ENCODE measurements around the gene P2RX1. TPM values are rescaled to one million over a fixed set of nuclear protein-coding genes. Genes with fewer than 3 reads are reported as not detected.

The P2RX1 gene
- total RNA-seq, 4 donors from 2014 or later: 0.82 to 11.2 (median 7.0) TPM

DNA sequence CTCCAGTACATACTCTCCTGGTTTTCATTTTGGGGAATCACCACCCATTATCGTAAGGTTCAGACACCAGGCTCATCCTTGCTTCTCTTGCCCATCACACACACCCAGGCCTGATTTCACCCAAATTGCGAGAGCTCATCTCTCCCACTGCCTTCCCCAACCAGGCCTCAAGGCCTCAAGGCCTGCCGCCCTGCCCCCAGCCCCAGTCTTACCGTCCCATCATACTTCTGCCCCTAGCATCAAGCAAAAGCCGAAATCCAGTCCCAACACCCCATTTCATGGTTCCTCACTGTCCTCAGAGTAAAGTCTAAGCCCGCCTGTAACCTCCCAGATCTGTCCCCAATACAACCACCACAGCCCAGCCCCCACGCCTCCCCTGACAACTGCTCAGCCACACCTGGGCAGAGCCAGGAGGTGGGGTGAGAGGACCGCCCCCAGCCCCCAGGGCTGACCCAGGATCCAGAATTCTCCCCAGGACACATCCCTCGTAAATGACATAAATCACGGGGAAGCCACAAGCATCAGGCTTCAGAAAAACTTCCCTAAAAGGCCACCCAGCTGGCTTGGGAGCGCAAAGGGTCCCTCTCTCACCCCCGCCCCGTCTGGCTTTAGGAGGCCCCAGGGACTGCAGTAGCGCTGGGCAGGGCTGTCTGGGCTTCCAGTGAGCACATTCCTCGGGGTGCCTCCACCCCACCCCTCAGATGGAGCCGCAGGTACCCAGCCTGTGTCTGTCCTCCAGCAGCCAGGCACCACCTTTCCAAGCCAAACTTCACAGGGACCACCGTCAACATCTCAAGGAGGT lies 9.6 kb upstream of the P2RX1 start:
- intact Hi-C loops (cut with DNase I; ENCODE audit: low total_unique reads) (no loop called here), in situ Hi-C loops (cut with MboI; ENCODE audit: low pct_ligation_motif_present in 1 of 4, low pct_unique_long_range_greater_than_20kb in 1 of 4, low sequenced_read_pairs in 3 of 4) (no loop called here)
- Histone ChIP-seq H3K4me3 (no peak overlapping the region), H3K27ac (peak overlapping the region in 3 of 4 donors; percentile 55 to 63 (median 61)), H3K4me1 (peaks cover 0 to 3% (median 0%) of the 10 kb centered on the region in 4 donors), H3K27me3 (no peaks in the 10 kb centered on the region), H3K9me3 (no peaks in the 10 kb centered on the region), H3K36me3 (no peaks in the 10 kb centered on the region)
- DNase-seq: no peak
- WGBS, 2 donors (ENCODE audit: low coverage in 1 of 2): 85% methylated on average over 16 of the region's 17 CpGs; no CpG with 5 or more reads in 1 of the 2 donors
- TF ChIP-seq, protein P1, sequence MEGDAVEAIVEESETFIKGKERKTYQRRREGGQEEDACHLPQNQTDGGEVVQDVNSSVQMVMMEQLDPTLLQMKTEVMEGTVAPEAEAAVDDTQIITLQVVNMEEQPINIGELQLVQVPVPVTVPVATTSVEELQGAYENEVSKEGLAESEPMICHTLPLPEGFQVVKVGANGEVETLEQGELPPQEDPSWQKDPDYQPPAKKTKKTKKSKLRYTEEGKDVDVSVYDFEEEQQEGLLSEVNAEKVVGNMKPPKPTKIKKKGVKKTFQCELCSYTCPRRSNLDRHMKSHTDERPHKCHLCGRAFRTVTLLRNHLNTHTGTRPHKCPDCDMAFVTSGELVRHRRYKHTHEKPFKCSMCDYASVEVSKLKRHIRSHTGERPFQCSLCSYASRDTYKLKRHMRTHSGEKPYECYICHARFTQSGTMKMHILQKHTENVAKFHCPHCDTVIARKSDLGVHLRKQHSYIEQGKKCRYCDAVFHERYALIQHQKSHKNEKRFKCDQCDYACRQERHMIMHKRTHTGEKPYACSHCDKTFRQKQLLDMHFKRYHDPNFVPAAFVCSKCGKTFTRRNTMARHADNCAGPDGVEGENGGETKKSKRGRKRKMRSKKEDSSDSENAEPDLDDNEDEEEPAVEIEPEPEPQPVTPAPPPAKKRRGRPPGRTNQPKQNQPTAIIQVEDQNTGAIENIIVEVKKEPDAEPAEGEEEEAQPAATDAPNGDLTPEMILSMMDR (IDR thresholded peaks at IDR 0.05): no peak
- no peak for TF ChIP-seq POLR2A (IDR thresholded peaks at IDR 0.05)
- TF ChIP-seq POLR2AphosphoS5 (IDR thresholded peaks at IDR 0.05): no peak
- TF ChIP-seq EP300 (IDR thresholded peaks at IDR 0.05; ENCODE audit: low read depth): no peak

DNA sequence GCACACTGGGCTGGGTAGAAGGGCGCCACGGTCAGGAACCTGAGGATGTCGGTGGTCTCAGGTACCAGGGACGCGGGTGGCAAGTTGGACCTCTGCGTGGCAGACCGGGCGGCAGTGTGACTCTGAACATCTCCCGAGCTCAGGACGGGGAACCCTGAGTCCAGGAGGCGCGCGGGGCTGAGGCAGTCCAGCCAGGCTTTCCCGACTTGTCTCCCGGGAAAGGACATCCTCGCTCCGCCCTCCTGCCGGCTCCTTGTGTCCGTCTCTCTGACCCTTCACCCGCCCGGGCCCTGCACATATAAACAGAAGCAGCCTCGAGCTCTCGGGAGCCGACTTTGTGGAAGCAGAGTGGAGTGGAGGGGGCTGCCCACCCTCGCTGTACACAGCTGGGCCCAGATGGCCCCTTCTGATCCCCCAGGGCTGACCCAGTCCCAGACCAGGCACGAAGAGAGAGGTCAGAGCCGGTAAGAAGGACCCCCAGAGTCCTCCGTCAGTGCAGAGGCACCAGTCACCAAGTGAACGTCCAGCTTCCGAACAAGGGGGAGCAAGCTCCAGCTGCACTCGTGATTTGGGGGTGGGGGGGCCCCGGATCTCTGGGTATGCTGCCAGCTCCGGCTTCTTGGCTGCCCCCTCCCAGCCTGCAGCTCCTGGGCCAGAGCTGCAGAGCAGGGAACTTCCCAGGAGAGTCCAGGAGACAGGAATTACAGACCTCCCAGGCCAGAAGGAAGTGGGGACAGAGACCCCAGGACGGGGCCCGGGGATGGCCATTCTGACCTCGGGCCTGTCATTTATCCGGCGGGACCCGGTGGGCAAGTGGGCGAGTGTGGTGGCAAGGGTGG lies 8.5 kb upstream of the P2RX1 start:
- Histone ChIP-seq H3K4me3 (no peak overlapping the region), H3K27me3 (no peaks in the 10 kb centered on the region), H3K36me3 (no peaks in the 10 kb centered on the region), H3K9me3 (no peaks in the 10 kb centered on the region), H3K4me1 (peaks cover 0 to 3% (median 0%) of the 10 kb centered on the region in 4 donors), H3K27ac (peak overlapping the region; percentile 33 to 63 (median 58))
- in situ Hi-C loops (cut with MboI; ENCODE audit: low pct_ligation_motif_present in 1 of 4, low pct_unique_long_range_greater_than_20kb in 1 of 4, low sequenced_read_pairs in 3 of 4) (no loop called here), intact Hi-C loops (cut with DNase I; ENCODE audit: low total_unique reads) (no loop called here)
- peak; percentile 35 for DNase-seq
- WGBS, 2 donors (ENCODE audit: low coverage in 1 of 2): 76% methylated on average over 40 of the region's 40 CpGs; no CpG with 5 or more reads in 1 of the 2 donors
- TF ChIP-seq POLR2AphosphoS5 (IDR thresholded peaks at IDR 0.05): no peak

- H3K9me3 ChIP-seq: no peaks in the 10 kb centered on the region
- intact Hi-C loops (cut with DNase I; ENCODE audit: low total_unique reads) (no loop called here), in situ Hi-C loops (cut with MboI; ENCODE audit: low pct_ligation_motif_present in 1 of 4, low pct_unique_long_range_greater_than_20kb in 1 of 4, low sequenced_read_pairs in 3 of 4) (no loop called here)
- H3K27ac ChIP-seq: no peak overlapping the region
- H3K27me3 ChIP-seq: no peaks in the 10 kb centered on the region
- H3K4me1 ChIP-seq: peaks cover 0 to 11% (median 2%) of the 10 kb centered on the region in 4 donors
- H3K4me3 ChIP-seq: no peak overlapping the region
- no peaks in the 10 kb centered on the region for H3K36me3 ChIP-seq
- TF ChIP-seq, protein P1 (IDR thresholded peaks at IDR 0.05): no peak
- no peak for TF ChIP-seq EP300 (IDR thresholded peaks at IDR 0.05; ENCODE audit: low read depth)
- TF ChIP-seq POLR2A (IDR thresholded peaks at IDR 0.05): no peak
- no peak for TF ChIP-seq POLR2AphosphoS5 (IDR thresholded peaks at IDR 0.05)
- WGBS, 2 donors (ENCODE audit: low coverage in 1 of 2): 78 to 80% methylated on average over 3 to 18 of the region's 18 CpGs
- no peak for DNase-seq
These were observed 7.4 kb upstream of the P2RX1 start for GRCh38 chr17:3923466-3924190.

DNA sequence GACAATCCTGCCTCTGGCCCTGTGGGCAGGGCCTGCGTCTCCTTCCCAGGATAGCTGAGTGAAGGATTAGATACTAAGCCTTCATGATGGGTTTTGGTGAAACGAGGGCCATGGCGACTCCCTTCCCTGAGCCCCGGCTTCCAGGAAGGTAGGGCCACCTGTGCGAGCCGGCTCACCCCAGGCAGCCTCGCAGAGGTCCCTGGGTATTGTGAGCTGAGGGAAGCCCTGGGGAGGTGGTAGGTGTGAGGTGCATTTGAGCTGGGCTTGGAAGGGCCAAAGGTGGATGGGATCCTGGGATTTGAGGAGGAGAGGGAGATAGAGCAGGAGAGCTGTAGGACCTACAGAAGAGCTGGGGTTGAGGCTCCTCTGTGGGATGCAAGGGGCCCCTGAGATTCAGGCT lies 6.5 kb upstream of the P2RX1 start:
- in situ Hi-C loops (cut with MboI; ENCODE audit: low pct_ligation_motif_present in 1 of 4, low pct_unique_long_range_greater_than_20kb in 1 of 4, low sequenced_read_pairs in 3 of 4): no loop called here
- intact Hi-C loops (cut with DNase I; ENCODE audit: low total_unique reads): no loop called here
- Histone ChIP-seq H3K36me3 (no peaks in the 10 kb centered on the region), H3K4me1 (peaks cover 0 to 13% (median 4%) of the 10 kb centered on the region in 4 donors), H3K27me3 (no peaks in the 10 kb centered on the region), H3K27ac (no peak overlapping the region), H3K4me3 (no peak overlapping the region), H3K9me3 (no peaks in the 10 kb centered on the region)
- WGBS, 2 donors (ENCODE audit: low coverage in 1 of 2): 75 to 87% methylated on average over 4 to 7 of the region's 7 CpGs
- no peak for DNase-seq
- TF ChIP-seq, protein P1 (IDR thresholded peaks at IDR 0.05): no peak
- TF ChIP-seq POLR2AphosphoS5 (IDR thresholded peaks at IDR 0.05): no peak
- TF ChIP-seq EP300 (IDR thresholded peaks at IDR 0.05; ENCODE audit: low read depth): no peak
- no peak for TF ChIP-seq POLR2A (IDR thresholded peaks at IDR 0.05)
